ENCODE data around the gene LMO4. TPM values are rescaled to one million over a fixed set of nuclear protein-coding genes. Genes with fewer than 3 reads are reported as not detected.

The LMO4 gene
- total and polyA plus RNA-seq, 2 of the 13 experiments (the other 11 are each of a cell fraction or from before 2014, with no cell fraction given): 19.3 to 49.9 TPM

- TF ChIP-seq NR3C1 (CRISPR knock-in tag; IDR thresholded peaks at IDR 0.05) (no peak), FOXP1 (IDR thresholded peaks at IDR 0.05) (no peak), FOXP1 (CRISPR knock-in tag; IDR thresholded peaks at IDR 0.05) (no peak), JARID2 (CRISPR knock-in tag; IDR thresholded peaks at IDR 0.05; ENCODE audit: insufficient replicate concordance) (no peak), GZF1 (CRISPR knock-in tag; IDR thresholded peaks at IDR 0.05) (no peak), ZFP37 (CRISPR knock-in tag; IDR thresholded peaks at IDR 0.05; ENCODE audit: borderline replicate concordance) (no peak), TBP (CRISPR knock-in tag; IDR thresholded peaks at IDR 0.05) (no peak), EP300 (IDR thresholded peaks at IDR 0.05; ENCODE audit: low read depth in 2 of 2, low read length in 2 of 2) (no peak), EP300 (CRISPR knock-in tag; IDR thresholded peaks at IDR 0.05; ENCODE audit: borderline replicate concordance) (no peak), ATF7-NPFF (CRISPR knock-in tag; IDR thresholded peaks at IDR 0.05; ENCODE audit: low read depth) (peak; percentile 36), ZNF619 (CRISPR knock-in tag; IDR thresholded peaks at IDR 0.05) (no peak), AHDC1 (CRISPR knock-in tag; IDR thresholded peaks at IDR 0.05; ENCODE audit: borderline replicate concordance) (no peak), ZNF703 (CRISPR knock-in tag; IDR thresholded peaks at IDR 0.05; ENCODE audit: borderline replicate concordance) (no peak), KDM6A (CRISPR knock-in tag; IDR thresholded peaks at IDR 0.05; ENCODE audit: low read depth) (no peak), TOE1 (CRISPR knock-in tag; IDR thresholded peaks at IDR 0.05) (no peak), ARHGAP35 (CRISPR knock-in tag; IDR thresholded peaks at IDR 0.05; ENCODE audit: borderline replicate concordance) (no peak), CC2D1A (CRISPR knock-in tag; IDR thresholded peaks at IDR 0.05) (no peak), ZNF616 (CRISPR knock-in tag; IDR thresholded peaks at IDR 0.05; ENCODE audit: low read depth) (no peak)
- TF ChIP-seq, protein P1, sequence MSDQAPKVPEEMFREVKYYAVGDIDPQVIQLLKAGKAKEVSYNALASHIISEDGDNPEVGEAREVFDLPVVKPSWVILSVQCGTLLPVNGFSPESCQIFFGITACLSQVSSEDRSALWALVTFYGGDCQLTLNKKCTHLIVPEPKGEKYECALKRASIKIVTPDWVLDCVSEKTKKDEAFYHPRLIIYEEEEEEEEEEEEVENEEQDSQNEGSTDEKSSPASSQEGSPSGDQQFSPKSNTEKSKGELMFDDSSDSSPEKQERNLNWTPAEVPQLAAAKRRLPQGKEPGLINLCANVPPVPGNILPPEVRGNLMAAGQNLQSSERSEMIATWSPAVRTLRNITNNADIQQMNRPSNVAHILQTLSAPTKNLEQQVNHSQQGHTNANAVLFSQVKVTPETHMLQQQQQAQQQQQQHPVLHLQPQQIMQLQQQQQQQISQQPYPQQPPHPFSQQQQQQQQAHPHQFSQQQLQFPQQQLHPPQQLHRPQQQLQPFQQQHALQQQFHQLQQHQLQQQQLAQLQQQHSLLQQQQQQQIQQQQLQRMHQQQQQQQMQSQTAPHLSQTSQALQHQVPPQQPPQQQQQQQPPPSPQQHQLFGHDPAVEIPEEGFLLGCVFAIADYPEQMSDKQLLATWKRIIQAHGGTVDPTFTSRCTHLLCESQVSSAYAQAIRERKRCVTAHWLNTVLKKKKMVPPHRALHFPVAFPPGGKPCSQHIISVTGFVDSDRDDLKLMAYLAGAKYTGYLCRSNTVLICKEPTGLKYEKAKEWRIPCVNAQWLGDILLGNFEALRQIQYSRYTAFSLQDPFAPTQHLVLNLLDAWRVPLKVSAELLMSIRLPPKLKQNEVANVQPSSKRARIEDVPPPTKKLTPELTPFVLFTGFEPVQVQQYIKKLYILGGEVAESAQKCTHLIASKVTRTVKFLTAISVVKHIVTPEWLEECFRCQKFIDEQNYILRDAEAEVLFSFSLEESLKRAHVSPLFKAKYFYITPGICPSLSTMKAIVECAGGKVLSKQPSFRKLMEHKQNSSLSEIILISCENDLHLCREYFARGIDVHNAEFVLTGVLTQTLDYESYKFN (CRISPR knock-in tag; conservative IDR thresholded peaks at IDR 0.05): no peak
- TF ChIP-seq, protein P2, sequence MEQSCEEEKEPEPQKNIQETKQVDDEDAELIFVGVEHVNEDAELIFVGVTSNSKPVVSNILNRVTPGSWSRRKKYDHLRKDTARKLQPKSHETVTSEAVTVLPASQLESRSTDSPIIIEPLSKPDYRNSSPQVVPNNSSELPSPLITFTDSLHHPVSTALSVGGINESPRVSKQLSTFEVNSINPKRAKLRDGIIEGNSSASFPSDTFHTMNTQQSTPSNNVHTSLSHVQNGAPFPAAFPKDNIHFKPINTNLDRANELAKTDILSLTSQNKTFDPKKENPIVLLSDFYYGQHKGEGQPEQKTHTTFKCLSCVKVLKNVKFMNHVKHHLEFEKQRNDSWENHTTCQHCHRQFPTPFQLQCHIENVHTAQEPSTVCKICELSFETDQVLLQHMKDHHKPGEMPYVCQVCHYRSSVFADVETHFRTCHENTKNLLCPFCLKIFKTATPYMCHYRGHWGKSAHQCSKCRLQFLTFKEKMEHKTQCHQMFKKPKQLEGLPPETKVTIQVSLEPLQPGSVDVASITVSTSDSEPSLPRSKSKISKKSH (CRISPR knock-in tag; IDR thresholded peaks at IDR 0.05; ENCODE audit: borderline replicate concordance): no peak
Measured at GRCh38 chr1:87328272-87329050, at the start of gene LMO4 (continued).
